ENCODE data around the gene RNF144A. TPM values are rescaled to one million over a fixed set of nuclear protein-coding genes. Genes with fewer than 3 reads are reported as not detected.

The RNF144A gene
- total RNA-seq, 1 experiment from 2014 or later, result 9.5 TPM

- Histone ChIP-seq H3K27me3 (ENCODE audit: low read length) (no peaks in the 10 kb centered on the region), H4K20me1 (ENCODE audit: low read length) (no peaks in the 10 kb centered on the region), H3K4me1 (ENCODE audit: insufficient read depth, low read length) (peaks cover 35% of the 10 kb centered on the region), H2AFZ (ENCODE audit: low read length) (no peak overlapping the region), H3K4me2 (ENCODE audit: low read length) (no peak overlapping the region), H3K9me2 (replicated peaks; ENCODE audit: low read length) (no peaks in the 10 kb centered on the region), H3K79me2 (ENCODE audit: low read length) (no peaks in the 10 kb centered on the region), H3K9me3 (ENCODE audit: low read length) (no peaks in the 10 kb centered on the region), H3F3A (ENCODE audit: low read length, unreplicated experiment) (peaks cover 4% of the 10 kb centered on the region), H3K36me3 (ENCODE audit: low read depth, low read length) (no peaks in the 10 kb centered on the region), H3K4me3 (ENCODE audit: low read length) (no peak overlapping the region), H3K9ac (ENCODE audit: low read length) (no peak overlapping the region), H3K27ac (ENCODE audit: low read length) (no peak overlapping the region)
- DNase-seq, result no peak
- no peak for TF ChIP-seq EZH2 (IDR thresholded peaks at IDR 0.05; ENCODE audit: low read length, unreplicated experiment)
- TF ChIP-seq EZH2phosphoT487 (IDR thresholded peaks at IDR 0.05; ENCODE audit: borderline replicate concordance, low read length), result no peak
- POLR2A ChIA-PET (ENCODE audit: unreplicated experiment), result interaction anchor here (0.7 kb wide), 1 partner anchor 217 kb away, joined by 6 read pairs; no protein-coding TSS in a partner anchor
- CTCF ChIA-PET, result no interaction called here
- ATAC-seq, result no peak
- BruUV-seq (replicated peaks), result no TSS peak
- intact Hi-C loops (cut with micrococcal nuclease), result no loop called here
Measured at GRCh38 chr2:7016601-7017211, 99.5 kb downstream of the RNF144A start.

GRCh38 chr2:7017671-7018281 is 100.6 kb downstream of the RNF144A start:
- BruUV-seq (replicated peaks), result no TSS peak
- Histone ChIP-seq H3K4me2 (ENCODE audit: low read length) (no peak overlapping the region), H3K36me3 (ENCODE audit: low read depth, low read length) (no peaks in the 10 kb centered on the region), H3K9ac (ENCODE audit: low read length) (no peak overlapping the region), H3K4me1 (ENCODE audit: insufficient read depth, low read length) (peaks cover 26% of the 10 kb centered on the region), H2AFZ (ENCODE audit: low read length) (no peak overlapping the region), H3K79me2 (ENCODE audit: low read length) (no peaks in the 10 kb centered on the region), H3K4me3 (ENCODE audit: low read length) (no peak overlapping the region), H4K20me1 (ENCODE audit: low read length) (no peaks in the 10 kb centered on the region), H3F3A (ENCODE audit: low read length, unreplicated experiment) (no peaks in the 10 kb centered on the region), H3K27ac (ENCODE audit: low read length) (no peak overlapping the region), H3K9me2 (replicated peaks; ENCODE audit: low read length) (no peaks in the 10 kb centered on the region), H3K9me3 (ENCODE audit: low read length) (no peaks in the 10 kb centered on the region), H3K27me3 (ENCODE audit: low read length) (no peaks in the 10 kb centered on the region)
- TF ChIP-seq EZH2phosphoT487 (IDR thresholded peaks at IDR 0.05; ENCODE audit: borderline replicate concordance, low read length) (no peak), EZH2 (IDR thresholded peaks at IDR 0.05; ENCODE audit: low read length, unreplicated experiment) (no peak), CTCF (conservative IDR thresholded peaks at IDR 0.05; ENCODE audit: low read depth, low read length) (no peak)
- no peak for DNase-seq
- POLR2A ChIA-PET (ENCODE audit: unreplicated experiment), result interaction anchor here (0.7 kb wide), 1 partner anchor 216 kb away, joined by 6 read pairs; no protein-coding TSS in a partner anchor
- CTCF ChIA-PET, result no interaction called here
- intact Hi-C loops (cut with micrococcal nuclease), result no loop called here
- no peak for ATAC-seq

- Histone ChIP-seq H3K4me2 (ENCODE audit: low read length) (no peak overlapping the region), H3K27ac (ENCODE audit: low read length) (no peak overlapping the region), H3K27me3 (ENCODE audit: low read length) (no peaks in the 10 kb centered on the region), H3K9me3 (ENCODE audit: low read length) (no peaks in the 10 kb centered on the region), H3K4me1 (ENCODE audit: insufficient read depth, low read length) (peaks cover 21% of the 10 kb centered on the region), H3F3A (ENCODE audit: low read length, unreplicated experiment) (no peaks in the 10 kb centered on the region), H3K9ac (ENCODE audit: low read length) (no peak overlapping the region), H4K20me1 (ENCODE audit: low read length) (no peaks in the 10 kb centered on the region), H2AFZ (ENCODE audit: low read length) (no peak overlapping the region), H3K36me3 (ENCODE audit: low read depth, low read length) (no peaks in the 10 kb centered on the region), H3K4me3 (ENCODE audit: low read length) (no peak overlapping the region), H3K79me2 (ENCODE audit: low read length) (no peaks in the 10 kb centered on the region), H3K9me2 (replicated peaks; ENCODE audit: low read length) (no peaks in the 10 kb centered on the region)
- POLR2A ChIA-PET (ENCODE audit: unreplicated experiment), result no interaction called here
- no peak for DNase-seq
- ATAC-seq, result no peak
- TF ChIP-seq EZH2 (IDR thresholded peaks at IDR 0.05; ENCODE audit: low read length, unreplicated experiment) (no peak), EZH2phosphoT487 (IDR thresholded peaks at IDR 0.05; ENCODE audit: borderline replicate concordance, low read length) (no peak), CTCF (conservative IDR thresholded peaks at IDR 0.05; ENCODE audit: low read depth, low read length) (no peak)
- intact Hi-C loops (cut with micrococcal nuclease), result no loop called here
- CTCF ChIA-PET, result no interaction called here
- BruUV-seq (replicated peaks), result no TSS peak
Measured at GRCh38 chr2:7018282-7018701, 101.1 kb downstream of the RNF144A start.
